ENCODE data around the gene CTAG2. TPM values are rescaled to one million over a fixed set of nuclear protein-coding genes. Genes with fewer than 3 reads are reported as not detected.

The CTAG2 gene
- total RNA-seq, 1 donor from 2014 or later: not detected

DNA sequence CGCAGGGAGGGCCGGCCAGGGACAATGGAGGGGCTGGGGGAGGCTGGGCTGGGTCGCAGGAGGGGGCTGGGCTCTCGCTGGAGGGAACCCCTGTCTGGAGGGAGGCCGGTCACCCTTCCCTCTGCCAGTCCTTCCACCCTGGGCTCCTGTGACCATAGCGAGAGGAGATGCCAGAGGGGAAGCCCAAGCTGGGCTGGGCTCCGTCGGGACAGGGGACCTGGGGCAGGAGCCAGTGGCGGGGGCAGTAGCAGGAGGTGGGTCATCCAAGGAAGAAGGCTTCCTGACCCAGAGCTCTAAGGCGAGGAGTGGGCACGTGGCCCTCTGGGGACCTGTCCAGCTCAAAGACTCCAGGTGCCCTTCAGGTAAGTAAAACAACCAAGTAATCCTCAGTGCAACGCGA, 51.2 kb downstream of the CTAG2 start:
- Mint-ChIP-seq H3K27me3 (ENCODE audit: insufficient read depth) (peaks cover 10% of the 10 kb centered on the region), H3K27ac (no peak overlapping the region), H3K4me1 (ENCODE audit: low read depth) (peaks cover 8% of the 10 kb centered on the region), H3K4me3 (no peak overlapping the region), H3K9me3 (no peaks in the 10 kb centered on the region), H3K36me3 (ENCODE audit: low read depth) (no peaks in the 10 kb centered on the region)
- DNase-seq (ENCODE audit: low spot score): no peak
- intact Hi-C loops (cut with micrococcal nuclease): no loop called here

Other genes starting within 250 kb of the CTAG2 start
- gene DNASE1L1, start 244.3 kb downstream of the CTAG2 start, total RNA-seq: 12.4 and 14.5 TPM in 2 replicates
- 65.2 and 69.2 TPM in 2 replicates for gene TAFAZZIN, start 242.0 kb downstream of the CTAG2 start, total RNA-seq
- gene ATP6AP1, start 224.9 kb downstream of the CTAG2 start, total RNA-seq: 49.8 and 54.3 TPM in 2 replicates
- 110 and 113 TPM in 2 replicates for gene GDI1, start 216.4 kb downstream of the CTAG2 start, total RNA-seq
- gene FAM50A, start 209.4 kb downstream of the CTAG2 start, total RNA-seq: 84.9 and 95.4 TPM in 2 replicates
- gene PLXNA3, start 195.3 kb downstream of the CTAG2 start, total RNA-seq: 45.4 and 61.1 TPM in 2 replicates
- gene LAGE3, start 174.3 kb downstream of the CTAG2 start, total RNA-seq: 60.3 and 63.2 TPM in 2 replicates
- gene UBL4A, start 167.0 kb downstream of the CTAG2 start, total RNA-seq: 59.2 and 63.5 TPM in 2 replicates
- gene SLC10A3, start 162.9 kb downstream of the CTAG2 start, total RNA-seq: 19.9 and 23.1 TPM in 2 replicates
- gene FAM3A, start 137.3 kb downstream of the CTAG2 start, total RNA-seq: 35.9 and 40.1 TPM in 2 replicates
- 72.4 and 74.8 TPM in 2 replicates for gene G6PD, start 106.7 kb downstream of the CTAG2 start, total RNA-seq
- 40.7 and 41.2 TPM in 2 replicates for gene IKBKG, start 106.0 kb downstream of the CTAG2 start, total RNA-seq
- gene CTAG1A, start 68.4 kb downstream of the CTAG2 start, total RNA-seq: not detected in 2 replicates
- gene CTAG1B, start 34.3 kb downstream of the CTAG2 start, total RNA-seq: not detected in 2 replicates
- 5.1 TPM in 2 replicates for gene GAB3, start 97.5 kb upstream of the CTAG2 start, total RNA-seq
- 186 and 188 TPM in 2 replicates for gene DKC1, start 109.3 kb upstream of the CTAG2 start, total RNA-seq
- 27.8 and 28.7 TPM in 2 replicates for gene MPP1, start 151.9 kb upstream of the CTAG2 start, total RNA-seq
- gene SMIM9, start 181.1 kb upstream of the CTAG2 start, total RNA-seq: not detected in 2 replicates
- gene F8A1, start 232.8 kb upstream of the CTAG2 start, total RNA-seq: 23.6 and 24.1 TPM in 2 replicates